Right lobe of liver (tissue), 6 donors: ENCODE data around the gene SEPTIN10. TPM values are rescaled to one million over a fixed set of nuclear protein-coding genes. Genes with fewer than 3 reads are reported as not detected.
A peak's percentile ranks its signal among the peaks of the same experiment; 100 is the strongest.

Source experiments
- ATAC-seq, 4 donors: fragments of 200-7000 bp; cut with Tn5 transposase; one replicate each; pipeline ENCODE4 v1.9.1; 2020; ENCODE audit warnings: mild to moderate bottlenecking in 4 of 4, moderate library complexity in 4 of 4
- DNase-seq, 3 donors: peaks; one replicate each; pipeline ENCODE4 v3.0.0-alpha.2; 2020
- H3K27ac ChIP-seq, 3 donors: fragments of 200-600 bp; one replicate each; pipeline ENCODE4 v1.8.0; 2022
- H3K27me3 ChIP-seq, 2 donors: fragments of 200-600 bp; one replicate each; pipeline ENCODE4 v1.8.0; 2022
- H3K36me3 ChIP-seq, 4 donors: fragments of 200-600 bp; sonication (generic) in 1 of 4; one replicate each; pipeline versions ENCODE4 v1.5.1 to v1.8.0; 2017 to 2022; ENCODE audit warnings: control low read depth in 1 of 4
- H3K4me1 ChIP-seq, 4 donors: fragments of 200-600 bp; sonication (generic) in 1 of 4; one replicate each; pipeline versions ENCODE4 v1.5.1 to v1.8.0; 2017 to 2022; ENCODE audit warnings: control low read depth in 1 of 4
- H3K4me3 ChIP-seq, 3 donors: fragments of 200-600 bp; one replicate each; pipeline ENCODE4 v1.8.0; 2022
- H3K9me3 ChIP-seq, 4 donors: fragments of 200-600 bp; sonication (generic) in 1 of 4; one replicate each; pipeline versions ENCODE4 v1.5.1 to v1.8.0; 2017 to 2022; ENCODE audit warnings: control low read depth in 1 of 4
- CTCF ChIP-seq, 4 donors: fragments of 200-600 bp in 3 of 4; fragments of 450-650 bp in 1 of 4; IDR thresholded peaks; one replicate each; pipeline versions ENCODE4 v1.5.1 to v1.8.0; 2016 to 2022; ENCODE audit warnings: antibody characterized with exemption in 4 of 4, mild to moderate bottlenecking in 2 of 4
- POLR2A ChIP-seq: fragments of 450-650 bp; IDR thresholded peaks from one replicate; pipeline ENCODE4 v1.6.1; 2017; ENCODE audit warnings: antibody characterized with exemption, mild to moderate bottlenecking
- WGBS: methylation state at CpG from one replicate; pipeline ENCODE4 v1.1.6; 2018; ENCODE audit warnings: low coverage, low lambda C conversion rate; ENCODE audit not compliant: insufficient coverage; ENCODE audit errors: missing lambda C conversion rate; 5-methylcytosine and 5-hydroxymethylcytosine counted together
- intact Hi-C, 2 donors: fragments of 100-400 bp; cut with DNase I; formaldehyde crosslinking; loops; one replicate each; pipeline versions ENCODE4 v1.11.2 to v1.14.1; 2022
- total RNA-seq, 6 experiments: library from RNA; depleted of rRNA in 2 of 6; stranded (reverse); fragments of >200 nt in 2 of 6; fragmentation: NEBNext Ultra II Directional in 3 of 6; extraction: Animal tissue kit (Norgen Biotek cat#: 25700) in 3 of 6; gene quantifications; one replicate each; pipeline versions ENCODE4 v1.1.0 to v1.2.4, GENCODE V29; 2016 to 2023
- donor health status: DM: no; HTN: yes; CAD: no.
- donor health status: DM: no; HTN: no; CAD: no.
- donor health status: DM: no; HTN: no; CAD: no.
- donor health status: DM: no; HTN: yes; CAD: no.
- donor health status: DM: no; HTN: yes; CAD: no.

SEPTIN10 gene
- total RNA-seq, 6 experiments from 2014 or later: 34.6 to 52.8 (median 40.8) TPM

- Histone ChIP-seq H3K27me3 (no peaks in the 10 kb centered on the region), H3K4me1 (peaks cover 0 to 31% (median 12%) of the 10 kb centered on the region in 4 donors), H3K27ac (peak overlapping the region; percentile 85 to 96 (median 95)), H3K36me3 (no peaks in the 10 kb centered on the region), H3K9me3 (no peaks in the 10 kb centered on the region), H3K4me3 (peak overlapping the region; percentile 65 to 82 (median 69))
- intact Hi-C loops: no loop called here
- WGBS: 2% methylated on average over 27 of the region's 82 CpGs
- TF ChIP-seq CTCF (IDR thresholded peaks at IDR 0.05) (no peak), POLR2A (no peak)
- DNase-seq (peak in 2 of 3 donors; percentile 72 to 73), ATAC-seq (peak; percentile 25 to 47 (median 38))
Observed at GRCh38 chr2:109613081-109613921, 465 bp downstream of the SEPTIN10 start.

- H3K4me3 ChIP-seq: no peak overlapping the region
- intact Hi-C loops: no loop called here
Observed at GRCh38 chr2:109611467-109612095, 2.2 kb downstream of the SEPTIN10 start.

DNA sequence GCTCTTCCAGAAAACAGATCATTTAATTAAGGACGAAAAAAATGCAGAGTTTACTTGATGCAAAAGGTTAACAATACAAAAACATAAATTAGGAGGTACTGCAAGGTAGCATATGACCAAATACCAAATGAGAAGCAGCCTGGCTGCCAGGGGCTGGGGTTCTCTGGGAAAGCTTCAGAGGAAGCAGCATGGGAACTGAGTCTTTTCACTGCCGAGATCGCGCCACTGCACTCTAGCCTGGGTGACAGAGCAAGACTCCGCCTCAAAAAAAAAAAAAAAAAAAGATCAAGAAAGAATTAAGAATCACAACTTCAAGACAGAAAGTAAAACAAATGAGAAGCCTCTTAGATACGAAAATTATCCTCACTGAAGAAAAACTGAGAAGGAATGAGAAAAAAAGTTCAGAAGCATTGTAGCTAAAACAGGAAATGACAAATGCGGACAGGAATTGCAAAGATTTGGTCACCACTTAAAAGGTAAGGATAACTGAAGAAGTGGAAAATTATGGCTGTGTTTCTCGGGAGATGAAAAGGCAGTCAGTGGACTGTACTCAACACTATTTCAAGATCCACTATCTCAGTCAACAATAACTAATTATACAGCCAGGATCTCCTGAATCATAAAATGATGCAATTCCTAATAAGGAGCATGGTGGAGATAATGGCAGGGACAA, 4.3 kb downstream of the SEPTIN10 start:
- intact Hi-C loops: loop anchor here in 1 of 2 donors (10.0 kb wide), 1 partner anchor 105 kb away; no protein-coding TSS in a partner anchor
- Histone ChIP-seq H3K4me1 (peaks cover 0 to 14% (median 6%) of the 10 kb centered on the region in 4 donors), H3K36me3 (no peaks in the 10 kb centered on the region), H3K27me3 (no peaks in the 10 kb centered on the region), H3K4me3 (no peak overlapping the region), H3K27ac (peak overlapping the region in 1 of 3 donors; percentile 24), H3K9me3 (no peaks in the 10 kb centered on the region)
- 52% methylated on average over 8 of the region's 8 CpGs for WGBS
- DNase-seq (no peak), ATAC-seq (no peak)
- no peak for TF ChIP-seq POLR2A
- no peak for TF ChIP-seq CTCF (IDR thresholded peaks at IDR 0.05)

More at GRCh38 chr2:109611467-109612095, 2.2 kb downstream of the SEPTIN10 start:
- H3K9me3 ChIP-seq: no peaks in the 10 kb centered on the region
- DNase-seq (no peak), ATAC-seq (no peak)
- H3K27ac ChIP-seq: no peak overlapping the region
- no peaks in the 10 kb centered on the region for H3K27me3 ChIP-seq
- peak; percentile 10 to 23 (median 16) for TF ChIP-seq CTCF (IDR thresholded peaks at IDR 0.05)
- no peak for TF ChIP-seq POLR2A
- no peaks in the 10 kb centered on the region for H3K36me3 ChIP-seq
- peaks cover 0 to 16% (median 7%) of the 10 kb centered on the region in 4 donors for H3K4me1 ChIP-seq
- 81% methylated on average over 5 of the region's 5 CpGs for WGBS

- ATAC-seq: no peak
- DNase-seq: no peak
- TF ChIP-seq CTCF (IDR thresholded peaks at IDR 0.05) (no peak), POLR2A (no peak)
- intact Hi-C loops: loop anchor here in 1 of 2 donors (10.0 kb wide), 1 partner anchor 107 kb away; no protein-coding TSS in a partner anchor
- no peak overlapping the region for H3K27ac ChIP-seq
- no peaks in the 10 kb centered on the region for H3K27me3 ChIP-seq
- peaks cover 0 to 14% (median 6%) of the 10 kb centered on the region in 4 donors for H3K4me1 ChIP-seq
- H3K36me3 ChIP-seq: no peaks in the 10 kb centered on the region
- H3K4me3 ChIP-seq: no peak overlapping the region
- no peaks in the 10 kb centered on the region for H3K9me3 ChIP-seq
- 71% methylated on average over 2 of the region's 2 CpGs for WGBS
Observed at GRCh38 chr2:109607766-109608165, 6.0 kb downstream of the SEPTIN10 start.
